NCI-H146 (cell line): ENCODE data around the gene ANKRD1.

ENCODE experiments used
- DNase-seq: peaks from one replicate; lab custom pipeline; 2025; lab: John Stamatoyannopoulos, UW

Gene ANKRD1

DNA sequence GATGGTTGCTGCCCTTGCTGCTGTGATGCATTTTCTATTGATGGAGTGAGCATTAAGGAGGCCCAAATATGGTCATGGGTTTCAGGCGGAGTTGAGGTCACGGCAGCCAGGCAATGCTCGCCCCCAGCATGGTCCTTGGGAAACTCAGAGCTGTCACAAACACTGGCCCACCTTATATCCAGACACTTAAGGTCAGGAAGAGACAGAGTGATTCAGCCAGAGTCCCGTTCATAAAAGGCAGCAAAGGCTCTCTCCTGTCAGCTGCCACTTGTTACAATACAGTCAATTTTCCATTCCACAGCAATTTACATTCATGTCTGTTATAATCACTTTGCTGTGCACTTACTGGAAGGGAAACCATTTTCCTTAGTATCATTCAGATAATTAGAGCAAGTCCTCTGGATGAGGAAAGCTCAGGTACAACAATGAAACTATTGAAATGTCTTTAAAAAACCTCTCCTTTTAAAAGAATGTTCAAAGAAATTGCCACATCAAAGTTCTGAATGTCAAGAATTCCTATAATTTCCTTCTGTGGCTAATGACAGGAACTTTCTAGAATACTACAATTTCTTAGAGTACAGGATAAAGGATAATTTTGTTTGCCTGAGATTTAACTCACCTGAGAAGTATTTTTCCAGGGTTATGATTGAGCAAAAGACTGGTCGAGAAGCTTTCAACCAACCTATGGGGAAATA lies 14.8 kb upstream of the ANKRD1 start:
- no peak for DNase-seq

DNA sequence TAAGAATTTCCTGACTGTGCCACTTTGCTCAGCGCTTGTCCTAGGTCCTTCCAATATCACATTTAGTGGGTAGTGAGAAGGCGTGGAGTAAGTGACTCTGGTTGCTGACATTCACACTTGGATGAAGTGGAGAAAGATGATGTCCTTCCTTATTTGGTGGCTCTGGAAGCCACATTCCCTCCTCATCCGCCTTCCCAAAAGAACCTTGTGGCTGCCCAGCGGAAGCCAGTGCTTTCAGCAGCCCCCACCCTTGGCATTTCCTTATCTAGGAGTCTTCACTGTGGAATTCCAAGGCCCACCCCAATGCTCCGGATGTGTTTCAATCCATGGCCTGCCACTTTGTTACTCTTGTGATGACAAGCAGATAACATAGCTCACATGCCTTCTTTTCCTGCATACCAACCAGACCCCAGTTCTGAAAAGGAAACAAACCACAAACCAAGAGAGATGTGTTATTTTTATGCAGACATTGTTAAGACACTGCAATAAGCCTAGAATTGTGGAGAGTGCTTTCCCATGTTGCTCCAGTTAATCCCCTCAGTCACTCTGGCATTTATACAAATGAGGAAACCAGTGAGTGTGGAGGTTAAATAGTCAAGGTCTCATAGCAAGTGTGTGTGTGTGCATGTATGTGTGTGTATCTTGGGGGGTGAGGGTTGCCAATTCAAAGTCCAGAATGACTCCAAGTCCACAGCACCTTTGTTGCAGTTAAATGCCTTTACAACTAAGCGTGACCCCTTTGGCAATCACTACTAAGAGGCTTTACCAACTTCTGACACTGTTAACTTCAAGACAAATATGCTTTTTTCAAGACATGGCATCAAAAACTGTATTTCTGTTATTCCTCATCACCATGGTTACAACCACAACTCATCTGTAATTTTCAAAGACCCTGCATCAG lies 10.3 kb upstream of the ANKRD1 start:
- DNase-seq: no peak

DNA sequence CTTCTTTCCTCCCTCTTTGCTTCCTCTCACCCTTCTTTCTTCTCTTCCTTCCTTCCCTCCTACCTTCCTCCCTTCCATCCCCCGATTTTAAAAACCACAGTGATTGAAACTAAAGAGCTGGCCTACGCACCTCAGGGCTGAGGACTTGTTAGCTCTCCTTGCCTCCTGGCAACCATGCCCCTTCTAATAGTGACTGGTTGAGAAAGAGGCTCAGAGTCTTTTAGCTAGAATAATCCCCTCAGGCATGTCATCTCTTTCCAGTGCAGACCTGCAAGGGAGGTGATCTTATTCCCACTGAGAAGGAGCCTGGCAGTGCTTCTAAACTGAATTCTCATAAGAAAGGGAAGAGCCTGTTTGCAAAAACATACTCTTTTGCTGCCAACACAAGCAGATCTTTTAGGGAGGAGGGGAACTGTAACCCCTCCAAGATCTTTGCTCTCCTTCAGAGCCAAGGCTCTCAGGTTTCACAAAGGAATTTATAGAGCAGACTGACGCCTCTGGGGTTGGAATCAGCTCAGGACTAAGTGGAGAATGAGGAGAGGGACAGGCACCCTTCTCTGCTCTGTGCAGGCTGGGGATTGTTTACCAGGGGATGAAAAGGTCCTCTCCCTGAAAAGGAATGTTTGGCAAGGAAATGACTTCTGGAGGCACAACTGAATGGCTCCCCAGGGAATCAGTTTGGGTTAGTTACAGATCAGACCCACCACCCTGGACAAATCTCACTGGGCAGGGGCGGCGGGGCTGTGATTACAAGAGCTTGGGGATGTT lies 9.4 kb upstream of the ANKRD1 start:
- DNase-seq: peak; percentile 5

DNA sequence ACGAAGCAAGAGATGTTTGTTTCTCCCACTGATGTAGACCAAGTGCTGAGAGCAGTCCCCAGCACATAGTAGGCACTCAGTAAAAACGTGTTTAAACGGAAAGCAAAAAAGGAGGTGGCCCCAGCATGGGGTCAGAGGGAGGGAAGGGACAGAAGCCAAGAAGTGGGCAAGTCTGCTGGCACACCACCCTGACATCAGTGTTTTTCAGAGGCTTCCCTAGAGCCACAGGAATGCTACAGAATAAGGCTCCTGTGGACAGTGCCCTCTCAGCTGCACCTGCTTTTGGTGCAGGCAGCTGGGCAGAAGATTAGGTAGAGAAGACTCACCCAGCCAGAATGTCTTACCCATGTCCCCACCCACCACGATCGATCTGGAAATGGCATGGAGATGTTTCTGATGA lies 8.3 kb upstream of the ANKRD1 start:
- no peak for DNase-seq

DNA sequence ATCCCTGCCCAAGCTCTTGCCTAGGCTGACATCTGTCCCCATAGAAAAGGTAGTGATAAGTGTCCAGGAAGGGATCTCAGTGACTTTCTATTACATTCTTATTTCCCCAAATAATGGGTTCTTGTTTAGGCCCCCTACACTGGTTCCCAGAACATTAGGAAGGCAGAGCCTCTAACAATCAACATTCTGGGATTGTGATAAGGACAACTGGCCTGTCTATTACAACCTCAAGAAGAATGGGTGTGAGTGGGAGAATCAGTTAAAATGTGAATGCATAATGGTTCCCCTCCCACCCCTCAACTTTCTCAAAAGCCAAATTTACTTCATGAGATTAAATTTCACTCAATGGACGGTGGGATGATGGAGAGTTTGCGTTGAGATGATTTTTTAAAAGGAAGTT lies 6.4 kb upstream of the ANKRD1 start:
- no peak for DNase-seq

DNA sequence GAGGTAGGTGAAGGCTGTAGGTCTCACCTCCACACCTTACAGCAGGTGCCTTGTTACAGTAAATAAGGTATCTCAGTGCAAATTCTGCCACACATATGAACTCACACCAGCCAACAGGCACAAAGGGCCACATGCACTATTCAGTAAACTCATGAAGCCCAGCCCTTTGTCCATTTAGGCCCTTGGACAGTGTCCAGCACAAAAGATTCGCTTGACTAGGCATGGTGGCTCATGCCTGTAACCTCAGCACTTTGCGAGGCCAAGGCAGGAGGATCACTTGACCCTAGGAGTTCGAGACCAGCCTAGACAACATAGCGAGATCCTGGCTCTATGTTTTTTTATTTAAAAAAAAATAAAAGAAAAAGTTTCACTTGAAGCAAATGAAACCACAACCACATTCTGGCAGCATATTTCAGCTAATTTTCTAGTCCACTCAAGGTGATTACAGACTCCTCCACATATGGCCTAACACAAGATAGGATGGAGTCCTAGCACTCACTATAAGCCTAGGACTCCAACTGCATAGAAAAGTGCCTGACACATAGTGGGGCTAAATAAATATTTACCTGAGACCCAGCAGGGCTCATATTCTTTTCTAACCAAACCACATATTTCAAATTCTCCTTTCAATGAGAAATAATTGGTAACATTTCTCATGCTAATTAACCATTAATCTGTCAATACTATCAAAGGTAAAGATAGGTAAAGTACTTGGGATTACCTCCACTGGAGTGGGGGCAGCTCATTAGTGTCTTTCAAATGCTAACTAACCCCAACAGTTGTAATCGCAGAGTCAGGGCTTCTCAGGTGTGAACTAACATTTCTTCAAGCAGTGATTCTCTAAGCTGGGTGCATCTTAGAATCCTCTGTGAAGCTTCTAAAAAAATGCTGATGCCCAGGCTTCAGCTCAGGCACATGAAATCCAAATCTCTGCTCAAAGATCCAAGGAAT lies 4.5 kb upstream of the ANKRD1 start:
- DNase-seq: no peak

DNA sequence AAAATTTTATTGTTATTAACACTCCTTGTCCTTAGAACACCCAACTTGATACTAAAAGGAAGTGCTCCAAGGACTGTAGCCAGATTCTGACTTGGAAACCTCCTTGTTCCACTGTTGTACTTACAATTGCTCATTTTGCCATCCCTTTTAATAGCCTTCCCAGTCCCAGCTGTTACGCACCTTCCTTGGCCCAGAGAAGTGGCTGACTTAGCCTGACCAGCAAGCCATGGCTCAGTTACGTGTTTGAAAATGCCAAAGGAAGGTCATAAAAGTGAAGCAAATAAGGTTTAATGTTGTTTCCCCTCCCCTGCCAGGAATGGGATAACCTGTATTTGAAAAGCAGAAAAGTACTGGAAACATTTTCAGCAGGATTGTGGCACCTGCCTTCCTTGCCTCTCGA lies 3.7 kb upstream of the ANKRD1 start:
- no peak for DNase-seq

DNA sequence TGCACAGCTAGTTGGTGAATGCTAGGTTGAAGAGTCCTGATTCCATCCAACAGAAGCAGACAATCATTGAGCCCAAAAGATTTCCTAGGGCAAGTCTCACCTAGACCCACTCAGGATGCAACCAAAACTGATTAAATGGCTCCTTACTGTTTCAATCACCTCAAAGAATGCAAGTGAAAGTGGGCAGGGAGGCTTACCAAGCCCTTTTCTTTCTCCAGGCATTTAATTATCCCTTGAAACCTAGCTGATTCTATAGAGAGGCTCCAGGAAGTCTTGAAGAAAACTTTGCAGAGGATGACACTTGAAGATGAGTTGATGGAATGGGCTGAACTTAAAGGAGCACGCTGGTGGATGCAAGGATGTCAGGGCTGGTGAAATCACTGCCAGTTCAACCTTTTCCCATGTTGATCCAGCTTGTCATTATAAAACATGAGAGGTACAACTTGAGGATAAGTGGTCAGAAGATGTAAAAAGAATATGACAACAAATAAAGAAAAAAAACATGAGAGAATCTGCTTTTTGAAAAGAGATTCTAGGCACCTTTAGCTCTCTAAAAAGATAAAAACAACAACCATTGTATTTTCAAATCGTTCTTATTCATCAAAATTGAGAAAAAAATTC lies 2.3 kb upstream of the ANKRD1 start:
- no peak for DNase-seq

DNA sequence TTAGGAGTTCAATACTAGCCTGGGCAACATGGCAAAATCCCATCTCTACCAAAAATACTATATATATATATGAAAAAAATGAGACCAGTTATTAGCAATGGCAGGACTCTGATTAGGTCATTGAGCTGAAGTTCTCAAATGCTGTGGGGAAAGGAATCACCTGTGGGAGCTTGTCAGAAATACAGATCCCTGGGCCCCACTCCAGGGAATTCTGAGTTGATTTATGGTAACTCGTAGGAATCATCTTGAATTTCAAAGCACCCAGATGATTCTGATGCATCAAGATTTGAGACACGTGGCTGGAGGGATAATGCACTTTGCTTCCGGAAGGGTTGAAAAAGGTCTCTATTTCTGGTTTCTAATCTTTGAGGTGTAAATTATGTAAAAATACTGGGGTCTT lies 1.0 kb upstream of the ANKRD1 start:
- no peak for DNase-seq

DNA sequence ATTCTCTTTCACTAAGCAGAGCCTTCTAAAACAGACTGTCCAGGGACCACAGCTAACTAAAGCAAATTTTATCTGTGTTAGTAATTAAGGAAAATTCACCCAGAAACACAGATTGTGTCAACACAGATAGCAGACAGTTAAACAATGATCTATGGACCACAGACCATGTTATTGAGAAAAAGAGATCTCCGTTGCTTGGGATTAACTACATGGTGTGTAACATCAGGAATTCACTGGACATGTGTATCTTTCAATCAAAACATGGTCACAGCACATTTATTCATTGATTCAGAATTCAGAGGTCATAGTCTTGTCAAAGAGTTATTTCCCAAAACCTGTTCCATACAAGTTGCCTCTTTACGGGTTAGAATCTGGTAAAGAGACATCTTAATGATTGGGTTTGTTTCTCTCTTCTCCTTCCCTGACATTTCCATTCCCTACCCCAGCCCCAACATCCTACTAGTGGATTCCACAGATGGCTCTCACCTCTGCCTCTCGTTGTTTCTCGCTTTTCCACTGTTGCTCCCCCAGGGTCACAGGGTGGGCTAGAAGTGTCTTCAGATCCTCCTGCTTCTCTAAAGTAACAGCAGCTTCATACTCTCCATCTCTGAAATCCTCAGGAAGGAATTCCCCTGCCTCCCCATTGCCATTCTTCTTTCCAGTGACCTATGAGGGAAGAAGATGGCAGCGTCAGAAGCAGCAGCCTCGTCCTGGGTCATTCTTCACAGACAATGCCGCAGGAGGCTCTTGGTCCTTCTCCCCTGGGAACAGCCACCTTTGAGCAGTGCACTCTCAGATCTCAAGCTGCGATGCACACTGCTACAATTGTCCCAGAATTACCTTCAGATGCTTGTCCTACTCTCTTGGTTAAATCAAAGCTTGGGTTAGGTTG lies 958 bp downstream of the ANKRD1 start:
- no peak for DNase-seq

DNA sequence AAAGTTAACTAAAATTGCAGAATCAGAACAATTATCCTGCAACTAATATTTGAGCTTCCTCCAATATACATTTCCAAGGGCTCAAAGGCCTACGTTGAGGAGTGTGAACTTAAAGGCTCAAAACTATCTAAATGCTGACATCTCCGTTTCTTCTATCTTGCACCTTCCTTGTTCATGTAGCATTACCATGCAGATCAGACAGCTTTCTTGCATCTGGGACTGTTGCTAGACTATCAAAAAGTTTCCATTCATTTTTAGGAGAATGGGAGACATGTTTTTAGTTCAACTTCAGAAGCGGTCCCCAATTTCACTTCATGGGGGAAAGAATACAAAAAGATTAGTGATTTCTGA lies 2.9 kb downstream of the ANKRD1 start:
- DNase-seq: no peak

DNA sequence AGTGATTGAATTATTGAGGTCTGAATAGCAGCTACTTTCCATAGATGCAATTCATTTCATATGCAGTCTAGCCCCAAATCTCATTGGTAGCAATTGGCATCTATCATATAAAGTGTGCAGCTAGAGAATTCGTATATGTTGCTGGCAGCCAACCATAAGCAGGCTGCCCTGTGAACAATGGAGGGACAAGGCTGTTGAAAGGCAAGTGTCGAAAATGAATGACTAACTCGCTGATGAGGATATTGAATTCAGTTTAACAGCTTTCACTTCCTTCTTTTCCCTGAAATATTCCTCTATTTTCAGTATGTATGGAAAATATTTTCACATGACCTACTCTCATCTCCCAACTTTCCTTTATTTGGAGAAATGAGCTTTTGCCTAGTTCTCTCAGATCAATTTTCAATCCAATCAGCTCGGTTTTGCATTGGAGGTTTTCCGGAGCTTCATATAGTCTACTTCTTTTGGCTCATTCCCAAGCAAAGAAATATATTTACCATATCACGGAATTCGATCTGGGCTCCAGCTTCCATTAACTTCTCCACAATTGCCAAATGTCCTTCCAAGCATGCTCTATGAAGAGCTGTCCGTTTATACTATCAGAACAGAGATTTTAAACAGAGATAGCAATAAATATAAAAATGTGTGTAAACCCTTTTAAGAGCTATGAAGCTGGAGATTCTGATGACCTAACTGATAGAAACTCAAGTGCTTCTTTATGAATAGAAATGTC lies 3.5 kb downstream of the ANKRD1 start:
- DNase-seq: no peak

DNA sequence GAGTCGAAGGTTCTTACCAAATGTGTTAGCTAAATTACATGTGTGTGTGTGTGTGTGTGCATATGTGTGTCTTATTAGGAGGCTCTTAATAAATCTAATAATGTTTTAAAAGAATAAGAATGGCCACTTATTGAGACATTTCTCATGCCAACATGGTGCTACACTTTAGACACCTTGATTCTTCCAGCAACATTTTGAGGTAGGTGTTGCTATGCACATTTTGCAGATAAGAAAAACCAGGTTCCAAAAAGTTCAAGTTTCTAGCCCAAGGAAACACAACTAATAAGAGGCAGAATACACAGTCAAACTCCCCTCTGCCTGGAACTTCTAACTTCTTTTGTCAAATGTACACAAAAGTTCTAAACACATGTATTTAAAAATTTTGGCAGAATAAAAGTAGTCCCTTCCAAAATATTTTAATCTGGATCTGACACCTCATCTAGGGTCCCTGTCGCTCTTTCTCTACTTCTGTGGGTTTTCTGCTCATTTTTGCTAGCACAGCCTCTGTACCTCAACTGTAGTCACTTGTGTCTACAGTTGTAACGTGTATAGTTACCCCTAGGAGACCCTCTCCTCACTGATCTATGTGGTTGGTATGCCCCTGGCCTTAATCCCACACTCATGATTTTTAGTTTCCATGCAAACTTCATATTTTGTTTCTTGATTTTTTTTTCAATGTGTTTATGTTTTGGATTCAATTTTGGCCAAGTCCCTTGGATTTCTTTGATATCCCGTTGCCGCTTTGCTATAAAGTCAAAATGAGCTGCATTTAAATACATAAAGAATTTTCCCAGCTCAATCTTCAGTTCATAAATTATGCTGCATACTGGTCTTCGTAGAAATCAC lies 4.3 kb downstream of the ANKRD1 start:
- no peak for DNase-seq

DNA sequence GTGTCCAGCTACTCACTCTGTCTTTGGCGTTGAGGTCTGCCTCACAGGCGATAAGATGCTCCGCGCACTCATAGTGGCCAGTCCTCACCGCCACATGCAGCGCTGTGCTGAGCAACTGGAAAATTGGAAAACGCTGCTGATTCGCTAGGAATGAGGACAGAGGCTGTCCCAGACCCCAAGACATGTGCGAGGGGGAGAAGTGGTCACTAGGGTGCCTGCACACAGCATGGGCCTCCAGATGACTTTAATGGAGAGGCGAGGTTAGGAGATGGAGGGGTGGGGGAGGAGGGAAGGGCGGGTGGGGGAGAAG lies 5.2 kb downstream of the ANKRD1 start:
- DNase-seq: no peak

DNA sequence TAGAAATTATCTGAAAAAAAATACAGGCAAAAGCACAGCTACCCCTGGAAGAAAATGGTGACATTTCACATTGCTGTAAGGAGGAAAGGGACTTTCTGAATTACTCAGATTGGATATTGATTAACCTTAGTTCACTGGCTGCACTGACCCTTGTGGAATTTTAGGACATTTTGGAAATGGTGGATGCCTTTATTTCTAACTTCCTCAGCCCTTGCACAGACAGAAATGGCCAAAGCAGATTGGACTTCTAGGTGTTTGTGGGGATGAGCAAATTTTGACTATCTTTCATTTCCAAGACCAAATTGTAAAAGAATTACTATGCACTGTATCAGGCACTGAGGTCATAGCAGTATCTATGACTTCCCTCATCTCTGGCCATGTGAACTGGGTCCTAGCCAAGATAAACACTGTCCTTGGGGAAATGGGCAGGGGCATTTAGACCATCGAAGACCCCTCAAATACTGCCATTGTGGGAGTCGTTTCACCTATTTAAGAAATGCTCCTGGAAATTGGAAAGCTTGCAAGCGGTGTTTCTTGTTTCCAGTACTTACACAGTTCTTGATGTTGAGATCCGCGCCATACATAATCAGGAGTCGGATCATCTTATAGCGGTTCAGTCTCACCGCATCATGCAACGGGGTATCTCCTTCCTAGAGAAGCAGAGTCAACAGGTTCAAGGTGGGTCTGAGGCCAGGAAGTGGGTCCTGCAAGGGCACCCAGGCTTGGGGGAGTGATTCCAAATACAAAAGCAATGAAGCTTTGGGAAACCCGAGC lies 5.7 kb downstream of the ANKRD1 start:
- no peak for DNase-seq

DNA sequence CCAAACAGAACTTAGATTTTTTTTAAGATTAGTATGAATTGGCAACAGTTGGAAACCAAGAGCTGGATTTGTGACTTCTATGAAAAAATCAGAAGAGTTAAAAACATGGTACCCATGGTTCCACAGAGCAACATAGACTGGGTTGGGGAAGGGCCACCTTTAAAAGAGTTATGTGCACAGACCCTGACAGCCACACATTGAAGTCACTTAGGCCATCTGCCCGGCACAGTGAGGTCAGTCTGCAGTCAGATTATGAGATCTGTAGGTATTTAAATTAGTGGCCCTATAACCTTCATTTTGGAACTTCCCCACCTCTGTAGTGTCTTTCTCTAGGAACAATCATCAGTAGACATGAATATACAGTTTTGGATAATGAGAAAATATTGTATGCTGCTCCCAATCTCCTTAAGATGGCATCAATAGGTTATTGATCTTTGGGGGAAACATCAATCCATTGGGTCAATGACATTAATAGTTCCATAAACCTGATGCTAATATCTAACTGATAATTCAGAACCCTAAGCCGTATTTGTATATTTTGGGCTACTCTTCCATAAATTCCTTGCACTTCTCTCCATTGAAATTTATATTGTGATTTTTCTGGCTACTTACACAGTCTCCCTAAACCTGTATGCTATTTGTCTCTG lies 7.0 kb downstream of the ANKRD1 start:
- DNase-seq: no peak

DNA sequence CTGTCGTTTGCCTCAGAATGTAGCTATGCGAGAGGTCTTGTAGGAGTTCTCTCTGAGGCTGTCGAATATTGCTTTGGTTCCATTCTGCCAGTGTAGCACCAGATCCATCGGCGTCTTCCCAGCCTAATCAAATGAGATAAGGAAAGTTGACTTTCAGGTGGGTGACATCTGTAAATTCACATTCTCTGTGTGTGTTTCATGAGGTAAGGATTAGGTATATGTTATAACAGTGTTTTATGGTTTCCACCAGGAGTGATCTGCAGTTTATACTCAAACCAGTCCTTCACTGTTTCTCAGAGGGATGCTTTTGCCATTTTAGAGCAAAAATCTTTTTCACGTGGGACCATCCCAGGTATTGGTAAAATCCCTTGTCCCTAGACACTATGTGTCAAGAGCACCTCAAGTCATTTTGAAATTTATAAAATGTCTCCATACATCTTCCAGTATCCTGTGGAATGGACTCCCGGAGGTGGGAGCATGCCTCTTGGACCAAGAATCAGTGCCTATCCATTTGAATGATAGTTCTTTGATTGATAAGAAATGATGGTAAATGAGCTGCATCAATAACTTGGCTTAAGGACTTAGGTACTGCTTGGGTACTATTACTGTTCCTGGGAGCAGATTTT lies 7.9 kb downstream of the ANKRD1 start:
- no peak for DNase-seq
